ENCODE results near the gene LMNB1. TPM values are rescaled to one million over a fixed set of nuclear protein-coding genes. Genes with fewer than 3 reads are reported as not detected.

LMNB1 gene
- total RNA-seq, 1 donor from 2014 or later: 13.3 TPM

GRCh38 chr5:126883564-126884245 lies 106.8 kb downstream of the LMNB1 start:
- DNase-seq (ENCODE audit: low read depth in 2 of 2): peak in 1 of 2 donors; percentile 16

DNA sequence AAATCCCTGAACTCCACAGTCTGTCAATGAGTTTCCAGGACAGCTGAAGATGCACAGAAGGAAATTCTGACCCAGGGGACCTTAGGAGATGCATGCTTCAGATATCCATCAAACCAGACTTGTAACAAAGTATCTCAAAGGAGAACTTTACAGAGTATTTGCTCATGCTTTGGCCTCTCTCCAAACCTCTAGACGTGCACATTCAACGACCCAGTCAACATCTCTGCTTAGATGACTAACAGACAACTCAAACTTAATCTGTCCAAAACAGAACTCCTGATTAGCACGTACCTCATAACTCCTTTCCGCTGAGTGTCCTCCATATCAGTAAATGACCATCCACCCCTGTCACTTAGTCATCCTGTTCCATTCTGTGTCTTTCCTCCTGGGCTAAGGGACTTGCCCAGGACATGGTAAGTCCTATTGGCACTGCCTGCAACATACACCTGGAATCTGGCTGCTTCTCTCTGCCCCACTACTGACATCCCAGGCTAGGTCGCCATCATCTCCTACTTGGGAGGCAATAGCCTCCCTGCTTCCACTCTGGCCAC lies 107.4 kb downstream of the LMNB1 start:
- DNase-seq (ENCODE audit: low read depth in 2 of 2): peak; percentile 58 to 95

Other genes starting within 250 kb of the LMNB1 start
- 12.5 and 25.1 TPM in 2 replicates for gene ALDH7A1, start 181.9 kb upstream of the LMNB1 start, total RNA-seq
- 26.6 and 31.2 TPM in 2 replicates for gene PHAX, start 176.2 kb upstream of the LMNB1 start, total RNA-seq